Glutamatergic neuron (in vitro differentiated cells): ENCODE measurements around the gene ALDH4A1. TPM values are rescaled to one million over a fixed set of nuclear protein-coding genes. Genes with fewer than 3 reads are reported as not detected.

Experiments used
- DNase-seq: peaks from one replicate; pipeline ENCODE4 v3.0.0; 2022
- H3K27ac Mint-ChIP-seq: one replicate; pipeline ENCODE4 v1.8.0; 2020; ENCODE audit warnings: mild to moderate bottlenecking, mixed read lengths, inconsistent platforms; ENCODE audit not compliant: unreplicated experiment
- H3K27me3 Mint-ChIP-seq: one replicate; pipeline ENCODE4 v1.8.0; 2020; ENCODE audit warnings: mild to moderate bottlenecking, moderate library complexity, mixed read lengths, inconsistent platforms; ENCODE audit not compliant: unreplicated experiment
- H3K36me3 Mint-ChIP-seq: one replicate; pipeline ENCODE4 v1.8.0; 2020; ENCODE audit warnings: mild to moderate bottlenecking, mixed read lengths, inconsistent platforms; ENCODE audit not compliant: unreplicated experiment
- H3K4me1 Mint-ChIP-seq: one replicate; pipeline ENCODE4 v1.8.0; 2020; ENCODE audit warnings: mild to moderate bottlenecking, low read depth, mixed read lengths, inconsistent platforms; ENCODE audit not compliant: unreplicated experiment
- H3K4me3 Mint-ChIP-seq: one replicate; pipeline ENCODE4 v1.8.0; 2020; ENCODE audit warnings: mild to moderate bottlenecking, mixed read lengths, inconsistent platforms; ENCODE audit not compliant: unreplicated experiment
- H3K9me3 Mint-ChIP-seq: one replicate; pipeline ENCODE4 v1.8.0; 2020; ENCODE audit warnings: mild to moderate bottlenecking, moderate library complexity, mixed read lengths, inconsistent platforms; ENCODE audit not compliant: unreplicated experiment
- CTCF ChIP-seq: fragments of 200-600 bp; sonication (generic); IDR thresholded peaks from one replicate; pipeline ENCODE4 v1.5.0; 2021; ENCODE audit not compliant: partially characterized antibody, unreplicated experiment
- total RNA-seq: library from RNA; stranded (reverse); fragmentation: NEBNext Ultra II Directional; extraction: Animal tissue kit (Norgen Biotek cat#: 25700); gene quantifications from one replicate; pipeline ENCODE4 v1.2.1, GENCODE V29; 2021; ENCODE audit not compliant: unreplicated experiment

ALDH4A1 gene
- total RNA-seq, 1 donor from 2014 or later, result 28.9 TPM

- peaks cover 25% of the 10 kb centered on the region for H3K27me3 Mint-ChIP-seq
- H3K9me3 Mint-ChIP-seq, result peaks cover 23% of the 10 kb centered on the region
- H3K4me3 Mint-ChIP-seq, result no peak overlapping the region
- peaks cover 6% of the 10 kb centered on the region for H3K36me3 Mint-ChIP-seq
- DNase-seq, result no peak
- H3K4me1 Mint-ChIP-seq, result peaks cover 45% of the 10 kb centered on the region
- no peak for TF ChIP-seq CTCF
- no peak overlapping the region for H3K27ac Mint-ChIP-seq
Observed at GRCh38 chr1:18908911-18909771, 6.8 kb upstream of the ALDH4A1 start.

- H3K27ac Mint-ChIP-seq, result peak overlapping the region; percentile 56
- no peak for DNase-seq
- peaks cover 24% of the 10 kb centered on the region for H3K27me3 Mint-ChIP-seq
- no peak overlapping the region for H3K4me3 Mint-ChIP-seq
- H3K4me1 Mint-ChIP-seq, result peaks cover 46% of the 10 kb centered on the region
- TF ChIP-seq CTCF, result no peak
- H3K36me3 Mint-ChIP-seq, result peaks cover 3% of the 10 kb centered on the region
- H3K9me3 Mint-ChIP-seq, result peaks cover 26% of the 10 kb centered on the region
Observed at GRCh38 chr1:18907917-18908845, 5.8 kb upstream of the ALDH4A1 start.

- peaks cover 22% of the 10 kb centered on the region for H3K27me3 Mint-ChIP-seq
- peak; percentile 99 for TF ChIP-seq CTCF
- peaks cover 3% of the 10 kb centered on the region for H3K36me3 Mint-ChIP-seq
- H3K4me1 Mint-ChIP-seq, result peaks cover 46% of the 10 kb centered on the region
- DNase-seq, result peak; percentile 67
- H3K9me3 Mint-ChIP-seq, result peaks cover 30% of the 10 kb centered on the region
- H3K27ac Mint-ChIP-seq, result peak overlapping the region; percentile 69
- peak overlapping the region; percentile 42 for H3K4me3 Mint-ChIP-seq
Observed at GRCh38 chr1:18907021-18907916, 4.9 kb upstream of the ALDH4A1 start.

DNA sequence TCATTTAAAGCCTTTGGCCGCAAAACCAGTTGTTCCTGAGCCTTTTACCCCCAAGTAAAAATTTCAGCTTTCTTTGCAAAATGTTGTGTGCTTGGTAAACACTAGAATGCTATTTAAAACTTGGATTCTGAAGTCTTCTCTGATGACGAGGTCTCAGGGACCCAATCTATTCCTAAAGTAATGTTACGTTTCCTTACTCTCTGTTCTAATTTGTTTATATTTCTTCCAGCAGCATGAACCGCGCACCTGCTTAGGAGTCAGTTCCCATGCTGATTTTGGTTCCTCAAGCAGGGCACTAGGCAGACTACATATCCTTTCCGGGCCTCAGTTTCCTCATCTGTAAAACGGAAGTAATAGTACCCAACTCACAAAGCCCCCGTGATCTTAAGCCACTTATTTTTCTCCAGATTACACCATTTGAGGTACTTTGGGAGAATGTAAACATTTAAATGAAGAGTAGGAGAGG is 969 bp upstream of the ALDH4A1 start:
- H3K27ac Mint-ChIP-seq, result peak overlapping the region; percentile 98
- no peak for TF ChIP-seq CTCF
- H3K4me1 Mint-ChIP-seq, result peaks cover 43% of the 10 kb centered on the region

More for the DNA sequence above, 969 bp upstream of the ALDH4A1 start:
- peaks cover 10% of the 10 kb centered on the region for H3K27me3 Mint-ChIP-seq
- no peak for DNase-seq
- H3K36me3 Mint-ChIP-seq, result no peaks in the 10 kb centered on the region
- peaks cover 18% of the 10 kb centered on the region for H3K9me3 Mint-ChIP-seq
- peak overlapping the region; percentile 93 for H3K4me3 Mint-ChIP-seq
